HFF-Myc (cell line): ENCODE data around the gene STON2.

Source experiments
- DNase-seq: peaks from one replicate; pipeline ENCODE4 v3.0.0-alpha.2; 2011; ENCODE audit warnings: low read depth; ENCODE audit errors: extremely low read depth
- H3K4me3 ChIP-seq: replicated peaks from 2 replicates; pipeline ENCODE4 v1.5.1; 2011; ENCODE audit warnings: low read depth, mild to moderate bottlenecking, control low read depth, low read length
- CTCF ChIP-seq: IDR thresholded peaks from 2 replicates; pipeline ENCODE4 v1.5.1; 2012; ENCODE audit warnings: mild to moderate bottlenecking, low read depth, low read length, control low read depth; ENCODE audit errors: missing control alignments

Gene STON2

GRCh38 chr14:81343701-81344100 lies 56.4 kb downstream of the STON2 start:
- no peak for TF ChIP-seq CTCF
- no peak for DNase-seq
- H3K4me3 ChIP-seq, result no peak overlapping the region

- TF ChIP-seq CTCF, result no peak
- DNase-seq, result no peak
- no peak overlapping the region for H3K4me3 ChIP-seq
These were observed 57.1 kb downstream of the STON2 start for GRCh38 chr14:81342850-81343580.

- no peak overlapping the region for H3K4me3 ChIP-seq
- DNase-seq, result no peak
- no peak for TF ChIP-seq CTCF
These were observed 58.3 kb downstream of the STON2 start for GRCh38 chr14:81341781-81342180.

GRCh38 chr14:81341370-81341769 lies 58.8 kb downstream of the STON2 start:
- no peak for DNase-seq
- no peak for TF ChIP-seq CTCF

GRCh38 chr14:81340201-81340600 lies 59.9 kb downstream of the STON2 start:
- no peak for TF ChIP-seq CTCF
- H3K4me3 ChIP-seq, result no peak overlapping the region
- no peak for DNase-seq

More at GRCh38 chr14:81341370-81341769, 58.8 kb downstream of the STON2 start:
- no peak overlapping the region for H3K4me3 ChIP-seq

- no peak for DNase-seq
- no peak overlapping the region for H3K4me3 ChIP-seq
- no peak for TF ChIP-seq CTCF
These were observed 63.1 kb downstream of the STON2 start for GRCh38 chr14:81337073-81337472.

- no peak for TF ChIP-seq CTCF
- no peak overlapping the region for H3K4me3 ChIP-seq
- DNase-seq, result no peak
These were observed 64.1 kb downstream of the STON2 start for GRCh38 chr14:81336009-81336408.
